H9 (cell line): ENCODE measurements around the gene MAGI1. TPM values are rescaled to one million over a fixed set of nuclear protein-coding genes. Genes with fewer than 3 reads are reported as not detected.

Source experiments
- DNase-seq: peaks from one replicate; pipeline ENCODE4 v3.0.0-alpha.2; 2017
- H2AFZ ChIP-seq: one replicate; pipeline ENCODE4 v1.6.1; 2013; ENCODE audit warnings: mild to moderate bottlenecking, low read length, control low read depth, moderate library complexity
- H2AK5ac ChIP-seq: 2 replicates; pipeline ENCODE4 v1.6.1; 2013; ENCODE audit warnings: low read length, control low read depth, mixed read lengths; ENCODE audit not compliant: insufficient read length
- H2BK120ac ChIP-seq: one replicate; pipeline ENCODE4 v1.6.1; 2013; ENCODE audit warnings: low read depth, mild to moderate bottlenecking, low read length, control low read depth, inconsistent platforms; ENCODE audit not compliant: poor library complexity, severe bottlenecking
- H2BK12ac ChIP-seq: 2 replicates; pipeline ENCODE4 v1.6.1; 2013; ENCODE audit warnings: low read length, control low read depth, mixed read lengths, low read depth; ENCODE audit not compliant: insufficient read length
- H2BK15ac ChIP-seq: 2 replicates; pipeline ENCODE4 v1.6.1; 2013; ENCODE audit warnings: low read depth, low read length, control low read depth
- H2BK20ac ChIP-seq: one replicate; pipeline ENCODE4 v1.6.1; 2013; ENCODE audit warnings: low read depth, mild to moderate bottlenecking, low read length, control low read depth, inconsistent platforms; ENCODE audit not compliant: poor library complexity, severe bottlenecking
- H2BK5ac ChIP-seq: 2 replicates; pipeline ENCODE4 v1.6.1; 2013; ENCODE audit warnings: low read length, control low read depth, mixed read lengths; ENCODE audit not compliant: insufficient read length
- H3K14ac ChIP-seq: 2 replicates; pipeline ENCODE4 v1.6.1; 2013; ENCODE audit warnings: low read length, control low read depth; ENCODE audit not compliant: insufficient read depth
- H3K18ac ChIP-seq: 2 replicates; pipeline ENCODE4 v1.6.1; 2013; ENCODE audit warnings: low read depth, mild to moderate bottlenecking, mixed read lengths, low read length, control low read depth; ENCODE audit not compliant: insufficient read length
- H3K23ac ChIP-seq: 2 replicates; pipeline ENCODE4 v1.6.1; 2013; ENCODE audit warnings: low read length, control low read depth, mixed read lengths, low read depth; ENCODE audit not compliant: insufficient read length
- H3K23me2 ChIP-seq: 2 replicates; pipeline ENCODE4 v1.6.1; 2013; ENCODE audit warnings: low read depth, mild to moderate bottlenecking, mixed read lengths, low read length, control low read depth; ENCODE audit not compliant: insufficient read length, poor library complexity, severe bottlenecking
- H3K27ac ChIP-seq: 2 replicates; pipeline ENCODE4 v1.5.1; 2013; ENCODE audit warnings: low read length, control low read depth, mixed read lengths, low read depth; ENCODE audit not compliant: insufficient read length
- H3K27me3 ChIP-seq: 2 replicates; pipeline ENCODE4 v1.6.1; 2013; ENCODE audit warnings: low read length, control low read depth, inconsistent platforms; ENCODE audit not compliant: insufficient read depth
- H3K4ac ChIP-seq: 2 replicates; pipeline ENCODE4 v1.6.1; 2013; ENCODE audit warnings: low read depth, mild to moderate bottlenecking, control low read depth, inconsistent platforms, low read length, moderate library complexity
- H3K4me1 ChIP-seq: 2 replicates; pipeline ENCODE4 v1.6.1; 2013; ENCODE audit warnings: low read length, control low read depth, inconsistent platforms; ENCODE audit not compliant: insufficient read depth
- H3K4me2 ChIP-seq: 2 replicates; pipeline ENCODE4 v1.6.1; 2013; ENCODE audit warnings: low read length, control low read depth, mixed read lengths; ENCODE audit not compliant: insufficient read length, insufficient read depth
- H3K56ac ChIP-seq: 2 replicates; pipeline ENCODE4 v1.6.1; 2013; ENCODE audit warnings: low read depth, mild to moderate bottlenecking, mixed read lengths, low read length, control low read depth; ENCODE audit not compliant: insufficient read length
- H3K79me1 ChIP-seq: 2 replicates; pipeline ENCODE4 v1.6.1; 2013; ENCODE audit warnings: low read depth, mild to moderate bottlenecking, moderate library complexity, low read length, control low read depth, inconsistent platforms; ENCODE audit not compliant: insufficient read depth, poor library complexity, severe bottlenecking
- H3K79me2 ChIP-seq: 2 replicates; pipeline ENCODE4 v1.6.1; 2013; ENCODE audit warnings: low read length, control low read depth, inconsistent platforms; ENCODE audit not compliant: insufficient read depth
- H3K9ac ChIP-seq: 2 replicates; pipeline ENCODE4 v1.6.1; 2013; ENCODE audit warnings: low read length, control low read depth, mixed read lengths; ENCODE audit not compliant: insufficient read length; ENCODE audit errors: extremely low read depth
- H3K9me3 ChIP-seq: one replicate; pipeline ENCODE4 v1.6.1; 2013; ENCODE audit warnings: low read depth, low read length, inconsistent platforms; ENCODE audit not compliant: control insufficient read depth
- H3T11ph ChIP-seq: one replicate; pipeline ENCODE4 v1.6.1; 2013; ENCODE audit warnings: mild to moderate bottlenecking, low read length, control low read depth, inconsistent platforms
- H4K20me1 ChIP-seq: one replicate; pipeline ENCODE4 v1.6.1; 2013; ENCODE audit not compliant: control insufficient read depth, insufficient read length, insufficient read depth
- H4K5ac ChIP-seq: 2 replicates; pipeline ENCODE4 v1.6.1; 2013; ENCODE audit warnings: low read depth, mild to moderate bottlenecking, mixed read lengths, low read length, control low read depth; ENCODE audit not compliant: insufficient read length
- H4K8ac ChIP-seq: replicated peaks from 2 replicates; pipeline ENCODE4 v1.6.1; 2013; ENCODE audit warnings: low read length, control low read depth, mixed read lengths, low read depth; ENCODE audit not compliant: insufficient read length
- H4K91ac ChIP-seq: 2 replicates; pipeline ENCODE4 v1.6.1; 2013; ENCODE audit warnings: low read depth, mild to moderate bottlenecking, moderate library complexity, mixed read lengths, low read length, control low read depth; ENCODE audit not compliant: insufficient read length
- H3K27ac Mint-ChIP-seq, 3 experiments: 2 replicates in 2 of 3; 3 replicates in 1 of 3; pipeline ENCODE4 v1.8.0; 2020 to 2021; ENCODE audit warnings: mixed read lengths in 3 of 3, mild to moderate bottlenecking in 1 of 3, moderate library complexity in 1 of 3
- H3K27me3 Mint-ChIP-seq: 2 replicates; pipeline ENCODE4 v1.8.0; 2021; ENCODE audit warnings: low read depth, mild to moderate bottlenecking, moderate library complexity, mixed read lengths
- H3K36me3 Mint-ChIP-seq, 3 experiments: 2 replicates in 2 of 3; 3 replicates in 1 of 3; pipeline ENCODE4 v1.8.0; 2020 to 2021; ENCODE audit warnings: low read depth in 3 of 3, mixed read lengths in 3 of 3; ENCODE audit not compliant: insufficient read depth in 1 of 3
- H3K4me1 Mint-ChIP-seq, 2 experiments: 2 replicates each; pipeline ENCODE4 v1.8.0; 2020; ENCODE audit warnings: mixed read lengths in 2 of 2
- H3K4me3 Mint-ChIP-seq, 2 experiments: 2 replicates in 1 of 2; 3 replicates in 1 of 2; pipeline ENCODE4 v1.8.0; 2020 to 2021; ENCODE audit warnings: mild to moderate bottlenecking in 2 of 2, mixed read lengths in 2 of 2, moderate library complexity in 1 of 2
- H3K9me3 Mint-ChIP-seq, 2 experiments: 2 replicates in 1 of 2; 3 replicates in 1 of 2; pipeline ENCODE4 v1.8.0; 2020; ENCODE audit warnings: mild to moderate bottlenecking in 2 of 2, mixed read lengths in 2 of 2, moderate library complexity in 1 of 2
- CTCF ChIP-seq: fragments of 200-600 bp; sonication (generic); conservative IDR thresholded peaks from 3 replicates; pipeline ENCODE4 v1.8.0; 2021; ENCODE audit warnings: antibody characterized with exemption, mild to moderate bottlenecking
- WGBS: extraction: QIAGEN DNeasy Blood & Tissue Kit; methylation state at CpG from one replicate; pipeline ENCODE4 v1.1.7; 2013; ENCODE audit warnings: missing lambda C conversion rate, low lambda C conversion rate, mixed read lengths; ENCODE audit not compliant: insufficient read length; ENCODE audit errors: extremely low coverage; 5-methylcytosine and 5-hydroxymethylcytosine counted together
- total RNA-seq: library from RNA; stranded (reverse); gene quantifications from 2 replicates; pipeline ENCODE4 v1.2.1, GENCODE V29; 2021

Gene MAGI1
- total RNA-seq, 1 experiment from 2014 or later: 65.7 TPM

- Mint-ChIP-seq H3K27ac (no peak overlapping the region; a peak in 1 of 7 replicates), H3K27me3 (no peaks in the 10 kb centered on the region), H3K36me3 (no peaks in the 10 kb centered on the region), H3K9me3 (no peaks in the 10 kb centered on the region), H3K4me1 (peaks cover 6 to 14% of the 10 kb centered on the region in 2 experiments), H3K4me3 (no peak overlapping the region)
- H3K79me1 ChIP-seq: no peaks in the 10 kb centered on the region
- no peak overlapping the region for H3K9ac ChIP-seq
- H3K23me2 ChIP-seq: no peaks in the 10 kb centered on the region
- no peak overlapping the region for H3T11ph ChIP-seq
- no peak overlapping the region for H3K18ac ChIP-seq
- no peak overlapping the region for H2BK20ac ChIP-seq
- no peaks in the 10 kb centered on the region for H3K27me3 ChIP-seq
- H3K79me2 ChIP-seq: no peaks in the 10 kb centered on the region
- no peak overlapping the region for H3K4ac ChIP-seq
- no peak overlapping the region for H4K5ac ChIP-seq
- H2BK12ac ChIP-seq: no peak overlapping the region
- H3K14ac ChIP-seq: no peak overlapping the region
- H2BK15ac ChIP-seq: no peak overlapping the region
- no peak overlapping the region for H3K23ac ChIP-seq
- H3K56ac ChIP-seq: no peak overlapping the region
- H4K20me1 ChIP-seq: no peaks in the 10 kb centered on the region
- no peaks in the 10 kb centered on the region for H3K9me3 ChIP-seq
- no peak for DNase-seq
- no peak overlapping the region for H2AK5ac ChIP-seq
- H3K4me1 ChIP-seq: no peaks in the 10 kb centered on the region
- no peak overlapping the region for H3K27ac ChIP-seq
- no peak overlapping the region for H2BK5ac ChIP-seq
- no CpG with 5 or more reads among the region's 5 CpGs for WGBS
- TF ChIP-seq CTCF: no peak
- no peak overlapping the region for H2BK120ac ChIP-seq
- H4K91ac ChIP-seq: no peak overlapping the region
- no peak overlapping the region for H3K4me2 ChIP-seq
- H4K8ac ChIP-seq: no peak overlapping the region
- H2AFZ ChIP-seq: no peak overlapping the region
These were observed 44.5 kb upstream of the MAGI1 start for GRCh38 chr3:66083096-66083678.
